Mucosa of gallbladder (tissue), 1 donor: Measurements from ENCODE around the gene FRMPD4. TPM values are rescaled to one million over a fixed set of nuclear protein-coding genes. Genes with fewer than 3 reads are reported as not detected.
"Not testable (repeated sequence)": the region's sequence is repeated elsewhere in the genome, so short reads cannot be mapped to it uniquely, and the experiment has no call there.

Source experiments
- DNase-seq: peaks from one replicate; pipeline ENCODE4 v3.0.0-alpha.2; 2020; ENCODE audit warnings: low spot score
- total RNA-seq: library from RNA; stranded (reverse); gene quantifications from one replicate; pipeline ENCODE4 v1.2.1, GENCODE V29; 2021
- donor health status: DM: no; HTN: no; CAD: no.

Gene FRMPD4
- total RNA-seq, 1 donor from 2014 or later, result 0.03 TPM

DNA sequence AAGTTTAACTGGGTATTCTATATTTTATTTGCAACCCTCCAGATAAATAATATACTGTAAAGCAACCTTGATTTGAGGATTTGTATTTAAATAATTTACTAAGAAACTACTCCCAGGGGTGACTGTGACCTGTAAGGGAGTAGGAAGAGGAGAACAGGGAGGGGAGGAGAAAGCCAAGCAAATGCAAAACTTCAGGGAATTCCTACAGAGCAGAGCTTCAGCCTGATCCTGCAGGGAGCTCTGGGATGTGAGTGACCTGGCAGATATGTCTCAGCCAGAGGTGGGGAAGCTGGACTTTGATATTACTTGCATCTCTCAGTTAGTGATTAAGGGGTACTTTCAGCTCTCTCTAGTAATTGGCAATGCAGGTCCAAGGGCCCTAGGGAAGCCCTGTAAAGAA, 302.0 kb downstream of the FRMPD4 start:
- DNase-seq, result no peak

DNA sequence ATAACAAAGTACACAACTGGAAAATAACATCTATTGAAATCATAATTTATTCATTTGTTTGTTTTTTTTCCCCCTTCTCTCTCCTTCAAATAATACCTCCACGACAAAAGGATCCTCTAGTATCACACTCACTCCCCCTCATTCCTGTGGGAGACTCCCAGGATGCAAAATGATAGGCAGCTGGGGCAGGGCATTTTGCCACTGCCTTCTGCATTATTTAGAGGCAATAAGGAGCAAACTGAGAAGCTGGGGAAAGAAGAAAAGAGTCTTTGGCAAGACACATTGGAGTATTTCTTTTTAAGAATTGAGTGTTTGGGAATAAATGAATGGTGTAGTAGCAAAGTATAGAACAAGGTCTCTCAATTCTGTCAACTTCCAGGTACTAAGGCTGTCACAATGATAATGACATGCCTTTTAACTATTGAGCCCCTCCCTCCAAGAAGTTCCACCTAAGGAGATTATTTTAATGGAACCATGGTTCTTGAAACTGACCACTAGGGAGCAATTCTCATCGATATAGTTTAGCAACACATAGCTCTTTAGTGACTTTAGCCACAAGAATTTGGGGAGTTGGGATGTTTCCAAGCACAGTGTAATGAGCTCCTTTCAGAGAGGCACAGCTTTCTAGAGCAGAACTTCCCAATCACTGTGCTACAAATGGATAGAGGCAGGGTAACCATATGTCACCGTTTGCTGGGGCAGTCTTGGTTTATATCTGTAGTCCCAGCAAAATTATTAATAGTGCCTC, 303.3 kb downstream of the FRMPD4 start:
- DNase-seq, result no peak

DNA sequence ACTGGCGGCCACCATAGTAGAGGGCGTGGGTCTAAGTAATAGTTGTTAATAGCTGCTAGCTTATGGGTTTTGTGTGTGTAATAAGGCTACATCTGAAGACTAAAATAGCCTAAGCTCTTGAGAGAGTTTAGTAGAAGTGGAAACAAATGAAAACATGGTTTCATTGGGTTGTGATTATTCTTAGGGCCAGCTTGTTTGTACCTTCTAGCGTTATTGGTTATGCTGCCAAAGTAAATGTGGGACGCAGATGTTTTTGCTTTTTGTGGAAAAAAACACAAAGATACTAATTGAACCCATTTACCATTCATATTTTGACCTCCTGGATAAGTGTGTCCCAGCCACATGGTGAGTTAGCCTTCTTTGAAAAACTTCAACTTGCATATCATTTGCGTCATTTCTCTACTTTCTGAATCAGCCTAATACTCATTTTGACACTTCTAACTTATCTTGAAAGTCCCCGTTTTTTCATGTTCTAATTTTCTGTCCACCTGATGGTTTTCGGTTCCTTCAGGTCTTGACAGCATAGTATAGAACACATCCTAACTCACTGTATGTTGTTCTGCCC, 305.3 kb downstream of the FRMPD4 start:
- DNase-seq, result no peak

DNA sequence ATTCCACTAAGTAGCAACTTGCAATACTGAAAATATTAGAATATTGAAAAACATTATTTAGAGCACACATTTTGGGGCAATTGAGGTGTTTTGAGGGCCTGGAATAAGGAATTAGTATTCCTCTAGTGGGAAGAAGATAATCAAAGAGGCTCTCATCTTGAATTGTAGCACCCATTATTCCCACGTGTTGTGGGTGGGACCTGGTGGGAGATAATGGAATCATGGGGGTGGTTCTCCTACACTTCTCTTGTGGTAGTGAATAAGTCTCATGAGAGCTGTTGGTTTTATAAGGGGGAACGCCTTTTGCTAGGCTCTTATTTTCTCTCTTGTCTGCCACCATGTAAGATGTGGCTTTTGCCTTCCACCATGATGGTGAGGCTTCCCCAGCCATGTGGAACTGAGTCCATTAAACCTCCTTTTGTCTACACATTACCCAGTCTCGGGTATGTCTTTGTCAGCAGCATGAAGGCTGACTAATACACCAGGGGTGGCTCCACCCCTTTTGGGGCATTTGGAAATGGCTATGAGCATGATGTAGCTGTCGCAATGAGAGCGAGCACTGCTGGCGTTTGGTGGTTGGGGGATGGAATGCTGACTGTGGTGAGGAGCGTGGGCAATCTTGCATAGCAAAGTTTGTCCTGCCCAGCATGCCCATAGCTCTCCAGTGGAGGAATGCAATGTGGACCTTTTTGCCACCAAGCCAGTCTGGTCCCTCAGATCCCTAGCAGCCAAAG, 308.2 kb downstream of the FRMPD4 start:
- DNase-seq, result no peak

DNA sequence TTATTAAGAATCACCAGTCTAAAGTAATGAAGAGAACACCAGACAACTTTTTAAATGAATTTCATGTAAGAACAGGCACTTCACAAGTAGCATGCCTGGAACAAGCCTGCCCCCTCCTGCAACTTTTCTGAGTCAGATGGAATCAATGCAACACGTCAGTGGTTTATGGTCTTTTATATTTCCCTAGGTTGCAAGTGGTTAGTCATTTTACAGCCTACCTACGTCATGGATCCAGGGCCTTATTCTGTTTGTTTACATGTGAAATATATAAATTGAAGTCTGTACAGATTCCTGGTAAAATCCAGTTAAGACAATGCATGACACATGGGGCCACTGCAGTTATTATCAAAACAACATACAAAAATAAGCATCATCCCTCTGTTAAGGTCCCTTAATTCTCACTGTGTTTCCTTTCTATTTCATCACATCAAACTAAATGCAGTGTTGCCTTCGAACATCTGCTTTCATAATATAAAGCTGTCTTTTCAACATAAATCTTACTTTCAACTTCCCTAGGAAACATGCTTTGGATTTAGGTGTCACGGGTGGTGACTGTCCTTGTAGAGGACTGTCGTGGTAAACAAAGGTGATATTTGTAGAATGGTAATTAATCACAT, 309.3 kb downstream of the FRMPD4 start:
- DNase-seq, result no peak

DNA sequence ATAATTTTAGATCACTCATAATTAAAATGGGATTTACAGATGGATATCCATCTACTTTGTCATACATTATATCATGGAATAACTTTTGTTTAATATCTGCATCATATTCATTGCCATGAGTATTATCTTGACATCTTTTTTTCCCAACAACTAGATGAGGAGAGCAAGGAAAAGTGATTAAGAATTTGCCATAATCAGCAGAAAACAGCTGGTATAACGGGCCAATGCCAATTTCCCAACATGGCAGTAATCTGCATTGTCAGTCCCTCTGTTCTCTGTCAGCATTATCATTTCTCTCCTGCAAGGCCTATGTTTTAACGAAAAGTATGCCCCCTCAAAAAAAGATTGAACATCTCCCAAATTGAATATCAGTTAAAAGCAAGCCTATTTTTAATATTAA, 314.0 kb downstream of the FRMPD4 start:
- DNase-seq, result no peak

DNA sequence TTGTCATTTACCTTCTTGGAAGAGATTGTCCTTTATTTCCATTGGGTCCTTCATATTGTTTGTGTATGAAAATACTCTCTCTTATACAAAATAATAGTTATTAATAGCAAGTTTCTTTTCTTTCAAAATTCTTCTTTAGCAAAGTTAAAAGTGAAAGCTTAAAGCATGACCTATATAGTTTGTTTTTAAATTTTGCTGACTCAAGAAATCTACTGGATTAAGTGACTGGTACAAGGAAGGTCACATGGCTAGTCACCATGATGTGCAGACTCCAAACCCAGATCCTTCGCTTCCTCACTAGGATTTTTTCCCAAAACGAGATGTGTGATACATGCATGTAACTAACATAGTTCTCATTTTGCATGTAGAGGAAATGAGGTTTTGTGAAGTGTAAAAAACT, 322.7 kb downstream of the FRMPD4 start:
- no peak for DNase-seq

DNA sequence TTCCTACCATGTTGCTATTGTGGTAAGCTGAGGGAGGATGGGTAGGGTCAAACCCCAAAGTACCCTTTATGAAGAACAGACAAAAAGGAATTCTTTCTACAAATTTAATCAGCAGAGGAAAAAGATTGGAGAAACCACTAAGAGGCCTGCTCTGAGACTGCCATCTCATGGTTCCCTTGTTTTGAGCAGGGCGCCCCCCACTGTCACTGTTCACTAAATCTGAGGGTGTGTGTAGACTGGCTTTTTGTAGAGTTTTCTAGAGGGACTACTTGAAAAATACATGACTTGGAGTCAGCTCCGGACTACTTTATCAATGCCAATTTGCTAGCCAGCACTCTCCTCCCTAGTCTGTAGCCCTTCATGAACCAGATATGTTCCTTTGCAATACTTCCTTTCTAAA, 324.8 kb downstream of the FRMPD4 start:
- DNase-seq, result no peak

DNA sequence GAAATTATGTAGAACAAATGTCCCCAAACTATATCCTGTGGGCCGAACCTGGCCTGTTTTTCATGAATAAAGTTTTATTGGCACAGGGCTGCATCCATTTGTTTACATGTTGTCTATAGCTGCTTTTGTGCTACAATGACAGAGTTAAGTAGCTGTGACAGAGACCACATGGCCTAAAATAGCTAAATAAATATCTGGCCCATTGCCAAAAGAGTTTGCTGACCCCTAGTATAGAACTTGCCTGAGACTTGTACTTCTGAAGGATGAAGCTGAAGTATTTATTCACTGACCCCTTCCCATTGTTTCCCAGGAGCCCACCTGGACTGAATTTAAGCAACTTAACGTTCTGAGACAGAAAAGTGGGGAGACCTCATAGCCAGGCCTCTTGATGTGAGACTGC, 325.6 kb downstream of the FRMPD4 start:
- no peak for DNase-seq

DNA sequence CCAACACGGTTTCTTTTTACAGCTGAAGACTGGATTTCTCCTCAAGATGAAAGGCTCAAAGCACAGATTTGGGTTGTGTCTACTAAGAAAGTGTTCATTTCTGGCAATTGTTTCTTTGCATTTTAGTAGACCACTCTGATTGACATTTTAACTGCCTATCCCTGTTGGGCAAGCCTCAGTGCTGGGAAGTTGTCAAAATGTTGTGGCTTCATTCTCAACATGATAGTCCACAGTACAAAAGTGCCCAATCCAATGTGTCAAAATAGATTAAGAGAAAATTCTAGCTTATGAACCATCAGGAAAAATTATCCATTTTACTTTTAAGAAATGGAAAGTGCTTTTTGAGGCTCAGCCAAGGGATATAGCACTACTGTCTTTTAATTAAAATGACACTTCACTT, 329.0 kb downstream of the FRMPD4 start:
- DNase-seq, result no peak

DNA sequence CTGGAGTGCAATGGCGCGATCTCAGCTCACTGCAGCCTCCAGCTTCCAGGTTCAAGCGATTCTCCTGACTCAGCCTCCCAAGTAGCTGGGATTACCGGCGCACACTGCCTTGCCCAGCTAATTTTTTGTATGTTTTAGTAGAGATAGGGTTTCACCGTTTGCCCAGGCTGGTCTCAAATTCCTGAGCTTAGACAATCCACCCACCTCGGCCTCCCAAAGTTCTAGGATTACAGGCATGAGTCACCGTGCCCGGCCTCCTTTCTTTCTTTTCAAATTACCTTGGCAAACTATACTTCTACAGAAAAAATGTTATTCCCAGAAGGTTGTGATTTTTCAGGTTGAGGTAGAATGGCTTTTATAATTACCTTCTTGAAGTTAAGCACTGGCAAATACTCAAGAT, 331.0 kb downstream of the FRMPD4 start:
- no peak for DNase-seq

DNA sequence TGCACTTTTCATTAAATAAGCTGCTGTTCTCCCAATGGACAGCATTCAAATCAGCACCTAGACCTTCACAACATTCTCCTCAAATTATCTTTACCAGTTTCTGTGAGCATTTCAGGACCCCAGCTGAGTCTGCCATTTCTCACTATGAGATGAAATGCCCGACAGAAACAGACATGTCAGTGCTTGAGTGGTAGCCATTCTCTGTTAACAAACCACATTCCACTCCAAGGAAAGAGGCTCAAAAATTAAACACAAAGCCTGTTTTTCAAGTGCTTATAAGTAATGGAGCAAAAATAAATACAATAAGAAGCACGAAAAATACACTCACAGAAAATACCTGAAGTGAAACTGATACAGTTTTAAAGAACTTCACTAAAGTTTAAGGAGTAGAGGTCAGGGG, 332.8 kb downstream of the FRMPD4 start:
- DNase-seq, result no peak

DNA sequence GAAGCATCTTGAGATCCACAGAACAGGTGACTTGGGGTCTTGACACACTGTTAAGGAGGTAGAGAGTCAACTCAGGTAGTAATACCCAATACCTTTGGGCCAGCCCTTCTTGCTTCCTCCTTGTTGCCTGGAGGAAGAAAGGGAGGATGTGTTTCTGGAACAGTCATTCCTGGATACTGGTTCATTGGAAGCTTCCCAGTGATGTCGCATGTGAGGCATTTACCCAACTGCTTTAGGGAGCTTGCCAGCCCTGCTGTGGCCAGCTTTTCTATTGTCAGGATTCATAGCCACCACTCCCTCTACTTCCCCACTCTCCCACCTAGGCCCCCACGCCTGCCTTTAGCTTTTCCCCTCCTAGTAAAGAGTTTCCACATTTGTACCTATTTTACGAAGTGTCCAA, 342.7 kb downstream of the FRMPD4 start:
- DNase-seq, result no peak

DNA sequence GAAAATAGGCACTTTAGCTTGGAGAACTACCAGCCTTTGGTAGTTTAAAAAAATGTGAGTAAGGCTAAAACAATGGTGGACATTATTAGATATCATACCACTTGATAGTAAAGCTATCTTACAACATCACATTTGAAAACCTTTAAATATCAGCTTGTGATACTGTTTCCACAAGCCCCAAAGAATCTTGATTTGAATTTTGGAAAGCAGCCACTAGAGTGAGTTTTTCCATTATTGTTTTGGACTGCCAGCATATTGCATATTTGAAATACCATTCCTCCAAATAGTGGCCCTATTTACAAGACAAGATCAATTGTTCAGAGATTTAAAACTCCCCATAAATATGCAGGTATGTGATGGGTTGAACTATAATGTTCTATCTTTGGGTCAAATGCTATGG, 349.9 kb downstream of the FRMPD4 start:
- no peak for DNase-seq

DNA sequence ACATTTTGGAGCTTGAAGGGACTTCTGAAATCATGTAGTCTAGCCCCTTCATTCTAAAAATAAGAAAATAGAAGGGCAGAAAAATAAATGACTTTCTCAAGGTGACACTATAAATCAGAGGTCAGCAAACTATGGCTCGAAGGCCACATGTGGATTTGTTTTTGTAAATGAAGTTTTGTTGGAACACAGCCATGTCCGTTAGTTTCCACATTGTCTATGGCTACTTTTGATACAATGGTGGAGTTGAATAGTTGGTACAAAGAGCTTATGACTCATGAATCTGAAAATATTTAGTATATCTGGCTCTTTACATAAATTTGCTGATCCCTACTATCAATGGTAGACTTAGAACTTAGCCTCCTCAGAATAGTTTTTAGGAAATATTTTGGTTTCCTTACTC, 350.5 kb downstream of the FRMPD4 start:
- no peak for DNase-seq

DNA sequence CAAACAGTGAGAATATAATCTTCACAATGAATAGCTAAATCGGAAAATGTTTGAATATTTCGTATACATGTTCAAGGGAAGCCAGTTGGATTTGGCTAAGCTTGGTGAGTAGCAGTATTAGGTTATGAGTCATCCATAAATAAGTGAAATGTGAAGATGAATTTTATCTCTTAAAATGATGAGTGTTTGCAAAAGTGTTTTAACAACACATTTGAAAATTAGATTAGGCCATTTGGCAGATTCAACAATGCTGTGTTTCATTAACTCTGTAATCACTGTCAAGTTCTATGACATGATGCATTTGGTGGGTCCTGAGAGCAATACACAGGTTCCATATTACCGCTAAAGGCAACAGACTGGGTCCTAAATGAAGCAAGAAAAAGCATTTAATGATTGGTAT, 351.1 kb downstream of the FRMPD4 start:
- no peak for DNase-seq

DNA sequence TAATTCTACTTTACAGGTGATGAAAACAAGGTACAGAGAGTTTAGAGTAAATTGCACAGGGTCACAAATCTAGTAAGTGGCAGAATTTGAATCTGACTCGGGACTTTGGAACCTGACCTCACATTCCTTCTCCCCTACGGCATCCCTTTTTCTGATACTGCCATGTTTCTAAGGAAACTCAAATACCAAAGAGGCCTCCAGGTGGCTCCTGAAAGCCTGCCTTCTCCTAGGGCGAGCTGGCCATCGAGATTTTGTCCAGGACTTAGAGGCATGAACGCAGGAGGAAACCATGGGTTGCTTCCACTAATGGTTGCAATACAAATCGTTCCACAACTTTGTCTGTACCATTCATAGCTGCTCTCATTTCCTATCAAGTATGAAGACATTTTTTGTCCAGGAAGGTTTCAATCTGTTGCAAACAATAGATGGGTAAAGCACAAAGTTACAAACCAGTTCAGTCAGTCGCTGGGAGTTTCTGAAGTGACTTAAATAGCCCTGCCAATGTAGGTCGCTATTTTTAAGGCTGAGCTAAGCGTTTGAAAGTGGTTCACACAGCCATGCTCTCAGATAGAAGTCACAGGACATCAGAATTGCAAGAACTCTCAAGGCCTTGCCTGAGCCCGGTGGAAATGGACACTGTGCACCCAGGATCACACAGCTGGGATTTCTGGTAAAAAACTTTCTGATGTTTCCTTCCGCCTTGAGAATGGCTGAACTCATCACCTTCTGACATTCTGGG, 356.3 kb downstream of the FRMPD4 start:
- no peak for DNase-seq

DNA sequence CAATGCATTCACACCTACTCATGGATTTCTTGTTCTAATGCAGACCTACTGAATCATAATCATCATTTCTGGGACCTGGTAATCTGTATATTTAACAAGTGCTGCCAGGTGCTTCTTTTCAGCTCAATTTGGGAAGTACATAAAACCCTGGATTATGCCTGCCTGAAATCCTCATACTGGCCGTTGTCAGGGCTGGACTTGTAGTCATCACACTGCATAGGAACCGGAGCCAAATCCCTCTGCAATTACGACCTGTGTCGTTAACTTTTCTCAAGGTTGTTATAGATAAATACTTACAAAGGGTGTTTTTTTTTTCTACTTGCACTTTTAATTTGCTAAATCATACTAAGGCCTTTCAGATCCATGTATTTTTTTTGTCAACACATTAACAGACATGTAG, 358.1 kb downstream of the FRMPD4 start:
- DNase-seq, result no peak

DNA sequence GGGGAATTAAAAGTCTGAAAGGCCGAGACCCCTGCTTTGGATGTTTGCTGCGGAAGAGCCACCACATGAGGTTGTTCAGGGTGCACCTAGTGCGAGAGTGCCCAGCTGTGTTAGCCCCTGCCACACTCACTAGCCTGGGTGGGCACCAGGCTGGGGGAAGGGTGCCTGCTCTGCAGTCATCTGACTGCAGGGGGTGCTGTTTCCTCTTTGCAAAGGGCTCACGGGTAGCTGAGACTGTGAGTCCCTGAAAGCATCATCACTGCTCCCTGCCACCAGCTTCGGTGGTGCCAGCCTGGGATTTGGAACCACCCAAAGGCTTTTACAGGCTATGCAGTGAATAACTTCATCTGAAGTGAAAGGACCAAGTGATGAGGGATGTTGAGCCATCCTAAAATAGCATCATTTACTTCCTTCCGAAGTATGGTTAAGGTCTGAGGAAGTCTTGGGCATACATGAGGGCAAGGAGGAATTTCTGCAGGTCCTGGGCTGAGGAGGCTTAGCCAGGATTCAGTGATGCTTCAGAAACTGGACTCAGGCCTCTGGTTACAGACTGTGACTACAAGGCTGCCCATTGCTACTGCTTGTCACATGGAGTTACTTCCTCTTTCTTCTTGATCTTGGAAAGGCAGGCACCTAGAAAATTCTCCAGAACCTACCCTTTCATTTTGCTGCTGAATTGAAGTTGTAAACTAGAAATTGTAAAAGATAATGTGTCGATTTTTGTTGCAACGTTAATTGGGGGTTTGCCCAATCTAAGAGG, 359.7 kb downstream of the FRMPD4 start:
- DNase-seq, result no peak

DNA sequence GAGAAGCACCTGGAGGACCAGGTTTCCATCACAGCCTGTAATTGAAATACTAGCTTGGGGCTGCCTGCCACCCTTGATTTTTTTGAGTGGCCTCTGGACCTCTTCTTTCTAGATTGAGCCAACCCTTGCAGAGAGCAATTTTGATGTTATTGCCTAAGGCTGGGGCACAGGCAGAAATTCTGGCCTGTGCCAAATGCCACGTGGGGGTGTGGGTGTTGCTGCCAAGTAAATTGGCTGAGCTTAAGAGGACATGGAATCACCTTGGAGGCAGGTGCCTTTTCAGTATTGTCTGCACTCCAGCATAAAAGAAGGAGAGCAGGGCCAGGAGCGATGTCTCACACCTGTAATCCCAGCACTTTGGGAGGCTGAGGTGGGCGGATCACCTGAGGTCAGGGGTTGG, 366.9 kb downstream of the FRMPD4 start:
- no peak for DNase-seq

DNA sequence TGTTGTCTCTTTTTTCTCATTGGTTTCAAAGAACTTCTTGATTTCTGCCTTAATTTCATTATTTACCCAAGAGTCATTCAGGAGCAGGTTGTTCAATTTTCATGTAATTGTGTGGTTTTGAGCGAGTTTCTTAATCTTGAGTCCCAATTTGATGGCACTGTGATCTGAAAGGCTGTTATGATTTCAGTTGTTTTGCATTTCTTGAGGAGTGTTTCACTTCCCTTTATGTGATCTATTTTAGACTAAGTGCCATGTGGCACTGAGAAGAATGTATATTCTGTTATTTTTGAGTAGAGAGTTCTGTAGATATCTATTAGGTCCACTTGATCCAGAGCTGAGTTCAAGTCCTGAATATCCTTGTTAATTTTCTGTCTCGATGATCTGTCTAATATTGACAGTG, 377.1 kb downstream of the FRMPD4 start:
- not testable (repeated sequence) for DNase-seq
